ENCODE data around the gene ADPRH.

Gene ADPRH

DNA sequence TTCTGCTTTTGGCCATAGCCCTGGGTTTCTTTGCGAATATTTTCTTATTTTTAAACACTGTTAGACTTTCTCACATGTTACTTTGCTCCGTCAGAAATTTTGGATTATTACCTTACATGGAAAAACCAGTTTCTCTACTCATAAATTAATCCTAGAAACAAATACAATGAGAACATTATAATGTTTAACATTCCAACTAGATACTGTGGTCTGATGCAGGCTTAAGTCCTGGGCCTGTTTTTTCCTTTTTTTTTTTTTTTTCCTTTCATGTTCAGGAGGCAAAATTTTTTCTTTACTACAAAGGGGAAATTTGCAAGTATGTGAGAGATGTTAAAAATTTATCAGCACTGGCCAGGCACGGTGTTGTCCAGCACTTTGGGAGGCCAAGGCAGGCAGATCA lies 52.2 kb downstream of the ADPRH start:
- peak; percentile 57 for DNase-seq

DNA sequence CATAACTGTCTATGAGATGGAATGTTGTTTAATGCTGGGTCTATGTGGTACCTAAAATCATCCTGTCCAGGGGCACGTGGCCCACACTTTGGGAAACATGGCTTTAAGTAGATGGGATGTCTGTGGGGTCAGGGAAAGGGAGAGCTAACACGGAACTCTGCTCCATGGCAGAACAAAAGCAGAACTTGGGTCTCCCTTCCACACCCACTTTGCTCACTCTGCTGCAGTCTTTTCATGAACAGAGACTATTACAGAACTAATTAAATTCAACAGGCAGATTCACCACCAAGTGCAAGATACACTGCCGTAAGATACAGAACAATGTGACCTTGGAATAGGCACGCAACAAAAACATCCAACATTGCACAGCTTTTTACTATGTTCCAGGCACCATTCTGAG lies 52.9 kb downstream of the ADPRH start:
- no peak for DNase-seq

DNA sequence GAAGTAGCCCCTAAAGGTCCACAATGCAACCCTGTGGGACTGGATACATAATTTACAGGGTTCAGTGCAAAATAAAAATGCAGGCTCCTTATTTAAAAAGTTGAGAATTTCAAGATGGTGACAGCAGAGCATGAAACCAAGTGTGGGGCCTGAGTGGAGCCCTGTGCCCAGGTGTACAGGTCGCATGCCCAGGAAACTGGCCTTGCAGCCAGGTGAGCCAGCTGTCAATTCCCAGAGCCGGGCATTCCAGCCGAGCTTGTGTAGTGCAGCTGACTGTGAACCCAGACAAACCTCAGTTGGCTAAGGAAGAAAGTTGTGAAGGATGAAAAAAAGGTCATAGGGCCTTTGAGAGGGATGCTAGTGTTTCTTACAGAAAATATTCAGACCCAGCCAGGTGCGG lies 53.5 kb downstream of the ADPRH start:
- DNase-seq: no peak

DNA sequence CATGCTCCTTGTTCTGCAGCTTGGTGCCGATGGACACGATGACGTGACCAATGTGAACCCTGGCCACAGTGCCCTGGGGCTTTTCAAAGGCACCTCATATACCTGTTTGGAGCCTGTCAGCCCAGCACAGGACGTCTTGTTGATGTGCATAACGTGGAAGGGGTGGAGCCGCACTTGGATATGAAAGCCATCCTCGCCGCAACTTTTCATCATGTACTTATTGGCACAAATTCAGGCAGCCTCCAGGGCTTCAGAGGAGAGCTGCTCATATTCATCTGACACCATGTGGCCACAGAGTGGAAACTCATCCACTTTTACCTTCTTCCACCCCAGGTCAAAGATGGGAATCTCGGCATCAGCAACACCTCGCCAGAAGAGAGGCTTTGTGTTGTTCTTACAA lies 56.4 kb downstream of the ADPRH start:
- peak; percentile 35 for DNase-seq

DNA sequence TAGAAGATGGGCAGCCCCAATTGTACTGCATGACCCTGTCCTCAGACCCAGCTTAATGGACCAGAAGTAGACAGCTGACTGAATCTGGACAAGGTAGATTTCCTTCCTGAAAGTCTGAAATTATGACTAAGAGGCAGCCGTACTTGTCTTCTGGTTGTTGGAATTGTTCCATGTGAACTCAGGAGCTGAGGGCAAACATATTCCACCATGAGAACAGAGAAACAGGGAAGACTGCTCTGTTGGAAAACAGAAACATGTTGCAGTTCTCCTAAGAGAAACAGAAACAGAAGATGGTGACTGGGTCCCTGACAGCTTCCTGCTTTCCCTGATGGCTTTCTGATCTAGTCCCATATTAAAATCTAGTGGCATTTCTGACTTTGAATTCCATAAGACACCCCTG lies 57.0 kb downstream of the ADPRH start:
- DNase-seq: peak; percentile 53

DNA sequence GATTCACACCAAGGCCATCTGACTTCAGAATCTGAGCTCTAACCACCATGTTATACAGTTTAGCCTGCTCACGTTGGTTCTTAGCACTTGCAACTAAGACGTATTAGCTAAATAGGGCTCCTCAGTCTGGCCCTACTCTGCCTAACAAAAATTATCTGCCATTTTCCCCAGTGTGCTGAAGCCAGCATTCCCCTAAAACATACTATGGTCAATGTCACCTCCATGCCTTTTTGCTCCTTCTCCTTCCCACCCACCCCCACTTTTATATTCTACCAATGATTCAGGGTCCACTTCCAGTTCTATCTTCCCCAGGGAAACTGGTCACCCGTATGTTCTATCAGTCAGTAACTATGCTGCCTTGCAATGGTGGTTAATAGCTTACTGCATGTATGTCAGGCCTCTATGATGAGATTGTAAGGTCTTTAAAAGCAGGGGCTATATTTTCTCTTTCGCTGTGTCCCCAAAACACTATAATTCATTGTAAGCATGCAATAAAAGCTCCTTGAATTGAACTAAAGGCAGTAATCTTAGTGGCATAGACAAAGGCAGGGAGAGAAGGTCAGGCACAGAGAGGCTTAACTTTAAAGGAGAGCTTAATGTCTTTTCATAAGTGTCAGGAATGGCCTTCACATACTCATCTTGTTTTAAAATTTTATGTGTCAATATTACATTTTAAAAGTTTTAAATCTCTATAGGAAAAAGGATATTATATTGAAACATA lies 57.8 kb downstream of the ADPRH start:
- DNase-seq: no peak

DNA sequence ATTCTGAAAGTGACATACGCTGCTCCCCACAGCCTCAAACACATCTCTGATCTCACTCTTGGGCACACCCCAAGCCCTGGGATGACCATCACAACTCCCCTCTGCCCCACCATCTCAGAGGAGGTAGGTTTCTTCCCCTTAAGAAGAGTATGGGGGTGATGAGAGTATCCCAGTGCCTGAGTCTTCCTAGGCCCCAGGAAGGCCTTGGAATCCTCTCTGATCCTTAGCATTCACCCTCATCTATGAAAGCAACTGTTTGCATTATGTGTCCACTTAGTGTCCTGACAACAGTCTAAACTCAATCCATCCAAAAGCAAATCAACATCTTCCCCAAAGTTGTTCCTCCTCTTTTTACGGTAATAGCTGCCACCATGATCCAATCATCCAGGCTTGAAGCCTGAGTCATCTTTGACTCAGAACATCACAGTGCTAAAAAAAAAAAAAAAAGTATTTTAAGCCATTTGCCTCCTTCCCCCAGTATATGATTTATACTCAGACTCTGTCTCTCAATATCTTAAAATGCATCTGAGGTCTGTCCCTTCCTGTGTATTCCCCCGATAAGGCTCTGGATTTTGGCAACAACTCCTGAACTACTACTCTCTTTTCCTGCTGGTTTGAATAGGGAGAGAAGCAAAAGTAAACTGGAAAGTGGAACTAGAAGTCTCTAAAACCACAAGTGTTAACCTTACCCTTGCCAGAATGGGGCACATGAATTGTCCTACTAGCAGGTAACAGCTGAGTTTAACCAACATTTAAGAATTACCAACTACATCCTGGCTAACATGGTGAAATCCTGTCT lies 58.6 kb downstream of the ADPRH start:
- peak; percentile 95 for DNase-seq

All from fibroblast of upper back skin (primary cell).